Lung (tissue), 12 donors: ENCODE results near the gene CATSPERD. TPM values are rescaled to one million over a fixed set of nuclear protein-coding genes. Genes with fewer than 3 reads are reported as not detected.
"Not testable (repeated sequence)": the region's sequence is repeated elsewhere in the genome, so short reads cannot be mapped to it uniquely, and the experiment has no call there.

Experiments used
- ATAC-seq: fragments of 200-7000 bp; cut with Tn5 transposase; one replicate; pipeline ENCODE4 v1.9.1; 2020; ENCODE audit warnings: moderate number of reproducible peaks; ENCODE audit not compliant: insufficient read depth, low FRiP score
- DNase-seq, 3 donors: peaks; one replicate each; pipeline ENCODE4 v3.0.0-alpha.2; 2013 to 2017
- H3K27ac ChIP-seq, 2 donors: one replicate each; pipeline ENCODE4 v1.5.1; 2013; ENCODE audit warnings: mild to moderate bottlenecking in 2 of 2, moderate library complexity in 2 of 2, control low read depth in 1 of 2, inconsistent platforms in 1 of 2, low read depth in 1 of 2, low read length in 1 of 2
- H3K27me3 ChIP-seq, 3 donors: one replicate each; pipeline ENCODE4 v1.5.1; 2013; ENCODE audit warnings: low read length in 2 of 3; ENCODE audit not compliant: control insufficient read depth in 3 of 3, insufficient read depth in 3 of 3
- H3K36me3 ChIP-seq, 4 donors: one replicate each; pipeline ENCODE4 v1.5.1; 2013; ENCODE audit warnings: low read length in 4 of 4, mild to moderate bottlenecking in 1 of 4, moderate library complexity in 1 of 4; ENCODE audit not compliant: control insufficient read depth in 4 of 4, insufficient read depth in 4 of 4
- H3K4me1 ChIP-seq, 5 donors: one replicate each; pipeline ENCODE4 v1.5.1; 2013; ENCODE audit warnings: low read length in 5 of 5, mild to moderate bottlenecking in 2 of 5, moderate library complexity in 1 of 5; ENCODE audit not compliant: control insufficient read depth in 5 of 5, insufficient read depth in 5 of 5
- H3K4me3 ChIP-seq: one replicate; pipeline ENCODE4 v1.5.1; 2013; ENCODE audit warnings: mild to moderate bottlenecking, control low read depth, moderate library complexity
- H3K9ac ChIP-seq, 2 donors: one replicate each; pipeline ENCODE4 v1.5.1; 2013; ENCODE audit warnings: low read length in 2 of 2, control low read depth in 1 of 2; ENCODE audit not compliant: insufficient read depth in 1 of 2
- H3K9me3 ChIP-seq, 4 donors: one replicate each; pipeline ENCODE4 v1.5.1; 2013; ENCODE audit warnings: low read length in 3 of 4, mild to moderate bottlenecking in 1 of 4, moderate library complexity in 1 of 4; ENCODE audit not compliant: control insufficient read depth in 4 of 4, insufficient read depth in 3 of 4
- CTCF ChIP-seq: IDR thresholded peaks from 2 replicates; pipeline ENCODE4 v1.5.1; 2012; ENCODE audit warnings: mild to moderate bottlenecking; ENCODE audit errors: control extremely low read depth, extremely low read depth
- WGBS, 2 donors: extraction: QIAGEN DNeasy Blood & Tissue Kit; methylation state at CpG; one replicate each; pipeline ENCODE4 v1.1.7; 2013; 5-methylcytosine and 5-hydroxymethylcytosine counted together
- polyA plus RNA-seq, 2 donors: library from polyadenylated mRNA; stranded (reverse); fragments of 200-250 nt; gene quantifications; one replicate each; pipeline ENCODE4 v1.2.1, GENCODE V29; 2013
- total RNA-seq, 2 donors: library from RNA; depleted of rRNA in 1 of 2; stranded (reverse); fragments of >200 nt in 1 of 2; gene quantifications; one replicate each; pipeline ENCODE4 v1.2.1, GENCODE V29; 2014 to 2021
- donor health status: control.
- donor health status: control.
- donor health status: Bipolar disorder and iron deficiency.
- donor health status: healthy.
- donor health status: DM: yes; HTN: yes; CAD: no.

The CATSPERD gene
- total and polyA plus RNA-seq, 4 donors, result 8.2 to 11.3 (median 9.2) TPM

- no peaks in the 10 kb centered on the region for H3K27me3 ChIP-seq
- H3K36me3 ChIP-seq, result peaks cover 0 to 10% (median 0%) of the 10 kb centered on the region in 4 donors
- WGBS, 2 donors, result 82 to 85% methylated on average over 17 of the region's 17 CpGs
- no peak overlapping the region for H3K4me3 ChIP-seq
- H3K27ac ChIP-seq, result no peak overlapping the region
- no peak for TF ChIP-seq CTCF
- no peak for ATAC-seq
- no peak for DNase-seq
- H3K4me1 ChIP-seq, result no peaks in the 10 kb centered on the region
- H3K9me3 ChIP-seq, result no peaks in the 10 kb centered on the region
- no peak overlapping the region for H3K9ac ChIP-seq
Measured at GRCh38 chr19:5778402-5778801, 58.0 kb downstream of the CATSPERD start.

- DNase-seq, H3K27me3 ChIP-seq, H3K9me3 ChIP-seq, H3K4me1 ChIP-seq, H3K9ac ChIP-seq, H3K4me3 ChIP-seq, H3K27ac ChIP-seq, ATAC-seq: not testable (repeated sequence)
- peaks cover 0 to 34% (median 3%) of the 10 kb centered on the region in 4 donors for H3K36me3 ChIP-seq
- WGBS, 2 donors, result 86 to 88% methylated on average over 11 of the region's 11 CpGs
Measured at GRCh38 chr19:5780916-5781315, 60.5 kb downstream of the CATSPERD start.

GRCh38 chr19:5782322-5782721 lies 61.9 kb downstream of the CATSPERD start:
- 87 to 91% methylated on average over 9 of the region's 9 CpGs for WGBS, 2 donors
- Histone ChIP-seq H3K27ac (no peak overlapping the region), H3K4me1 (no peaks in the 10 kb centered on the region)

More at GRCh38 chr19:5782322-5782721, 61.9 kb downstream of the CATSPERD start:
- Histone ChIP-seq H3K9me3 (peaks cover 0 to 2% (median 0%) of the 10 kb centered on the region in 4 donors), H3K36me3 (peaks cover 2 to 48% (median 10%) of the 10 kb centered on the region in 4 donors), H3K9ac (no peak overlapping the region), H3K27me3 (no peaks in the 10 kb centered on the region), H3K4me3 (no peak overlapping the region)
- DNase-seq (no peak), ATAC-seq (no peak)
- no peak for TF ChIP-seq CTCF
